Endothelial cell of umbilical vein (primary cell): ENCODE results near the gene RHOG.

Experiments used
- CTCF ChIP-seq, 2 donors: IDR thresholded peaks; 1 replicate in 1 of 2; 2 replicates in 1 of 2; pipeline ENCODE4 v1.5.1; 2011; ENCODE audit warnings: low read length in 2 of 2, mild to moderate bottlenecking in 2 of 2, moderate library complexity in 2 of 2, control low read depth in 1 of 2, inconsistent platforms in 1 of 2, low read depth in 1 of 2; ENCODE audit not compliant: insufficient read depth in 1 of 2; ENCODE audit errors: extremely low read depth in 1 of 2
- POLR2A ChIP-seq: IDR thresholded peaks from 2 replicates; pipeline ENCODE4 v1.6.1; 2012; ENCODE audit warnings: low read depth, mild to moderate bottlenecking, control low read depth, low read length

- no peak for TF ChIP-seq POLR2A
- TF ChIP-seq CTCF (IDR thresholded peaks at IDR 0.05; ENCODE audit: extremely low read depth in 1 of 2, insufficient read depth in 1 of 2, low read depth in 1 of 2, low read length in 2 of 2): no peak
These were observed 40.0 kb upstream of the RHOG start for GRCh38 chr11:3880724-3881123.
